Osteoblast (primary cell): ENCODE measurements around the gene KCNAB1. TPM values are rescaled to one million over a fixed set of nuclear protein-coding genes. Genes with fewer than 3 reads are reported as not detected.

Experiments used
- DNase-seq: peaks from one replicate; pipeline ENCODE4 v3.0.0; 2011; ENCODE audit warnings: low spot score, mixed read lengths; ENCODE audit not compliant: insufficient read length; ENCODE audit errors: missing footprints
- H2AFZ ChIP-seq: 2 replicates; pipeline ENCODE4 v1.6.0; 2011; ENCODE audit warnings: mild to moderate bottlenecking, low read length
- H3K27ac ChIP-seq: 2 replicates; pipeline ENCODE4 v1.5.1; 2011; ENCODE audit warnings: mild to moderate bottlenecking, low read depth, low read length, moderate library complexity
- H3K27me3 ChIP-seq: 2 replicates; pipeline ENCODE4 v1.6.0; 2012; ENCODE audit warnings: mild to moderate bottlenecking, control low read depth, inconsistent platforms, low read length, moderate library complexity; ENCODE audit not compliant: insufficient read depth
- H3K36me3 ChIP-seq: 2 replicates; pipeline ENCODE4 v1.5.1; 2011; ENCODE audit warnings: mild to moderate bottlenecking, low read length, control low read depth, moderate library complexity; ENCODE audit not compliant: insufficient read depth
- H3K4me1 ChIP-seq: 2 replicates; pipeline ENCODE4 v1.5.1; 2011; ENCODE audit warnings: mild to moderate bottlenecking, low read length, control low read depth, moderate library complexity; ENCODE audit not compliant: insufficient read depth
- H3K4me2 ChIP-seq: 2 replicates; pipeline ENCODE4 v1.6.0; 2011; ENCODE audit warnings: mild to moderate bottlenecking, low read length; ENCODE audit not compliant: insufficient read depth
- H3K4me3 ChIP-seq: fragments of 200-600 bp; sonication (generic); 3 replicates; pipeline ENCODE4 v1.5.1; 2012; ENCODE audit warnings: mild to moderate bottlenecking, low read length, inconsistent platforms; ENCODE audit not compliant: insufficient read depth
- H3K79me2 ChIP-seq: 2 replicates; pipeline ENCODE4 v1.6.0; 2012; ENCODE audit warnings: mild to moderate bottlenecking, low read length, control low read depth, inconsistent platforms; ENCODE audit not compliant: insufficient read depth
- H3K9me3 ChIP-seq: 2 replicates; pipeline ENCODE4 v1.5.1; 2011; ENCODE audit warnings: low read depth, low read length, control low read depth
- H4K20me1 ChIP-seq: 2 replicates; pipeline ENCODE4 v1.6.0; 2012; ENCODE audit warnings: mild to moderate bottlenecking, low read length, control low read depth; ENCODE audit not compliant: insufficient read depth
- total RNA-seq: library from RNA; depleted of rRNA; stranded (reverse); fragments of >200 nt; gene quantifications from 2 replicates; pipeline ENCODE4 v1.2.3, GENCODE V29; 2012
- TF ChIP-seq, protein P1 (sequence below): IDR thresholded peaks from 2 replicates; pipeline ENCODE4 v1.5.1; 2011; ENCODE audit warnings: mild to moderate bottlenecking, low read depth, low read length, moderate library complexity; ENCODE audit errors: extremely low read depth

The KCNAB1 gene
- total RNA-seq, 1 donor: 0.36 TPM

DNA sequence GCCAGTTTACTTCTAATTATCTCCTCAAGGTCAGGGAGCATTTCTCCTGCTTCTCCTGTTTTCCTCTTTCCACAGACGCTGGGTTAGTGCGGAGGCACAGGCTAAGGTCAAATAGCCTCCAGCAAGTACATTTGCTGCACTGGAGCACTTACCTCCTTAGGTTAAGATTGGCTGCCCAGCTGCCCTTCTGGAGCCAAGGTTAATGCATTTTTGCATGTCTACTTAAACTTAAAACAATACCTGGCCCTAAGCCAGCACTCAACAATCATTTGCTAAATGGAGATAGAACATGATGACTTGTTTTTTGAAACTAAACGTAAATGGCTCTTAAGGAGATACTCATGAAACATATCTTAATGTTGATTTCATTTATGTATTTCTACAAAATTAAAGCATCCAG, 351.1 kb downstream of the KCNAB1 start:
- no peaks in the 10 kb centered on the region for H3K9me3 ChIP-seq
- no peaks in the 10 kb centered on the region for H3K36me3 ChIP-seq
- H3K4me3 ChIP-seq: no peak overlapping the region
- H3K79me2 ChIP-seq: no peaks in the 10 kb centered on the region
- no peaks in the 10 kb centered on the region for H4K20me1 ChIP-seq
- no peak overlapping the region for H3K4me2 ChIP-seq
- no peaks in the 10 kb centered on the region for H3K27me3 ChIP-seq
- H3K4me1 ChIP-seq: no peaks in the 10 kb centered on the region
- DNase-seq: no peak
- no peak overlapping the region for H3K27ac ChIP-seq
- H2AFZ ChIP-seq: no peak overlapping the region
- TF ChIP-seq, protein P1, sequence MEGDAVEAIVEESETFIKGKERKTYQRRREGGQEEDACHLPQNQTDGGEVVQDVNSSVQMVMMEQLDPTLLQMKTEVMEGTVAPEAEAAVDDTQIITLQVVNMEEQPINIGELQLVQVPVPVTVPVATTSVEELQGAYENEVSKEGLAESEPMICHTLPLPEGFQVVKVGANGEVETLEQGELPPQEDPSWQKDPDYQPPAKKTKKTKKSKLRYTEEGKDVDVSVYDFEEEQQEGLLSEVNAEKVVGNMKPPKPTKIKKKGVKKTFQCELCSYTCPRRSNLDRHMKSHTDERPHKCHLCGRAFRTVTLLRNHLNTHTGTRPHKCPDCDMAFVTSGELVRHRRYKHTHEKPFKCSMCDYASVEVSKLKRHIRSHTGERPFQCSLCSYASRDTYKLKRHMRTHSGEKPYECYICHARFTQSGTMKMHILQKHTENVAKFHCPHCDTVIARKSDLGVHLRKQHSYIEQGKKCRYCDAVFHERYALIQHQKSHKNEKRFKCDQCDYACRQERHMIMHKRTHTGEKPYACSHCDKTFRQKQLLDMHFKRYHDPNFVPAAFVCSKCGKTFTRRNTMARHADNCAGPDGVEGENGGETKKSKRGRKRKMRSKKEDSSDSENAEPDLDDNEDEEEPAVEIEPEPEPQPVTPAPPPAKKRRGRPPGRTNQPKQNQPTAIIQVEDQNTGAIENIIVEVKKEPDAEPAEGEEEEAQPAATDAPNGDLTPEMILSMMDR: no peak

DNA sequence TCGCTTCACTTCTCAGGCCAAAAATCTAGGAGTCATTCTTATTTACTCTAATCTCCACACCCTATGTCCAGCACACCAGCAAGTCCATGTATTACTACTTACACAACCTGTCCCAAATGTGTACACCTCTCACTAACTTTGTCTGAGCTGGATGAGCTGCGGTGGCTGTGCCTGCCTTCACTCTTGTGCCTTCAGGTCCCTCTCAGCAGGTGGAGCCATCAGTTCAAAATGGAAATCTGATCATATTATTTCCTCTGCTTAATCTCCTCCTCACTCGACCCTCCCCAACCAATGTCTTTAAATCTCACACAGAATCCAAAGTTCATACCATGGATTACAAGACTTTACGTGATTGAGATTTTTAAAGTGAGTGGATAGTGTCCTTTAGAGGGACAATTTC, 351.8 kb downstream of the KCNAB1 start:
- Histone ChIP-seq H3K79me2 (no peaks in the 10 kb centered on the region), H3K27ac (no peak overlapping the region), H4K20me1 (no peaks in the 10 kb centered on the region), H3K9me3 (no peaks in the 10 kb centered on the region), H2AFZ (no peak overlapping the region), H3K4me1 (peaks cover 2% of the 10 kb centered on the region), H3K4me2 (no peak overlapping the region), H3K27me3 (no peaks in the 10 kb centered on the region), H3K4me3 (no peak overlapping the region), H3K36me3 (no peaks in the 10 kb centered on the region)
- TF ChIP-seq, protein P1: no peak
- DNase-seq: no peak

DNA sequence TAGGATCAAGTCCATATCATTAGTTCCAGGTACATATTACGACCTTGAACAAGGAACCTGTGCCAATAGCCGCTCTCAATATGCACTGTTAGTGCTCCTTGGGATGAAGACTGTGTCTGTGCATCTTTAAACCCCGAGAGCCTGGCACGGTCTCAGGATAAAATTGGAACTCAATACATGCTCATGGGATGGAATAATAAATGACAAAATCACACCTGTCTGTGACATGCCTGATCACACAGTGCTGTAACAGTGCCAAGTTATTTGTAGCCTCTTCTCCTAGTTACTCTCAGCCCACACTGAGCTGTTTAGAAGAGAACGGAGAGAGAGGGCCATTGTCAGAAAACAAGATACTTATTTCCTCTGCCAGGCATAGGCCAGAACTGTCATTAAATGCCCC, 352.3 kb downstream of the KCNAB1 start:
- no peak overlapping the region for H2AFZ ChIP-seq
- H3K4me2 ChIP-seq: no peak overlapping the region
- no peak overlapping the region for H3K4me3 ChIP-seq
- H3K9me3 ChIP-seq: no peaks in the 10 kb centered on the region
- H4K20me1 ChIP-seq: no peaks in the 10 kb centered on the region
- TF ChIP-seq, protein P1: no peak
- H3K36me3 ChIP-seq: no peaks in the 10 kb centered on the region
- DNase-seq: no peak
- no peak overlapping the region for H3K27ac ChIP-seq
- H3K27me3 ChIP-seq: no peaks in the 10 kb centered on the region
- no peaks in the 10 kb centered on the region for H3K79me2 ChIP-seq
- peaks cover 7% of the 10 kb centered on the region for H3K4me1 ChIP-seq

DNA sequence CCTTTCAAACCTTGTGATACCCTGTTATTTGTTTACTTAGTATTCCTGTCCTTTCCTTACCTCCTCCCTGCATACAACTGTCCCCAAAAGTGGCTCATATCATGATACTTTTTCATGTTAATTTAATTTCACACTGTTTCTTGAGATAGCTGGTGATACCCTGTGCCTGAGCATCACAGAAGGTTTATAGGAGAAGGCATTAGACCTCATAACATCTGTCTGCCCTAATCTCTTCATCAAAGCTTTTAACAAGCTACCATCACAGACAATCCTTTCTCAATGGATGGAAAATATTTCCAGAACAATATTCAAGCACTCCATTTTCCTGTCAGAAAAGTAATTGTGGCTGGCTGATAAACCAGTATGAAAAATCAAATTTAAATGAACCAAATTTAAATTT, 353.0 kb downstream of the KCNAB1 start:
- no peaks in the 10 kb centered on the region for H4K20me1 ChIP-seq
- no peak overlapping the region for H3K4me3 ChIP-seq
- H3K79me2 ChIP-seq: no peaks in the 10 kb centered on the region
- H3K27me3 ChIP-seq: no peaks in the 10 kb centered on the region
- no peaks in the 10 kb centered on the region for H3K36me3 ChIP-seq
- peaks cover 8% of the 10 kb centered on the region for H3K4me1 ChIP-seq
- peak overlapping the region; percentile 32 for H2AFZ ChIP-seq
- H3K9me3 ChIP-seq: no peaks in the 10 kb centered on the region
- H3K4me2 ChIP-seq: no peak overlapping the region
- H3K27ac ChIP-seq: no peak overlapping the region
- TF ChIP-seq, protein P1: no peak
- DNase-seq: no peak
